SKM-1 treated with dmso at 0.1 percent for 144 hours (cell line): Measurements from ENCODE around the gene ZFAND3.

Experiments used
- DNase-seq: peaks from one replicate; lab custom pipeline; 2025; ENCODE audit not compliant: unreplicated experiment; lab: John Stamatoyannopoulos, UW

The ZFAND3 gene

DNA sequence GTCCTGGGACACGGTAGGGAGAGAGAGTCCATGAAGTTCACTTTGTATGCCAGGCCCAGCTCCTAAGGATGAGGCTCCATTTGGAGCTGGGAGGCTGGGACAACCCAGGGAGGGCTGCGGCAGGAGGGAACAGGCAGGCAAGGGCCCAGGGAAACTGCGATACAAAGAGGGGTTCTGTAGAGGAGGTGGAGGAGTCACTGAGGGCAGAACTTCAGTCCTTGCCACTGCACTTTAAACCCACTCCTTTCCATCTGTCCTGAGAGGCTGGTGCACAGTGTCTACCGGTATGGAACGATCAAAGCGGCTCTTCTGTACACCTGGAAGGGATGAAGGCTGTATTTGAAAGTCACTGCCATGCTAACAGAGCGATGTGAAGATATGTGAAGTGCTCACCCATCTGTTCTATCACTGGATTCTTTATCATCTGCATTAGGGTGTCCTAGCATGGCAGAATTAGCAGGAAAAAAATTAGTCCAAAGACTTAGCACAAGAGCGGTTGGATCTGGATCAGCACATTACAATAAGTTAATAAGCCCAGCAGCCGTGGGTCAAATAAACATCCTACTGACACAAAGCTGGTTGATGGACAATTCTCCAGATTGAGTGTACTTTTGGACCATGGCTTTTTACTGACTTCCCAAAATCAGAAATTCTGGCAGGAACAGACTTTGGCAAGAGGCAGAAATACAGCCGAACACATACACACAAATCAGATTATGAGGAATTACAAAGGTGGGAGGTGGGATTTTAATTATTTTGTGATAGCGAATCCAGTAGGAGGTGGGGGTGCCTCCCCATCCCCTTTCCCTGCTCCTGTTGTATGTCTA is 20.9 kb upstream of the ZFAND3 start:
- no peak for DNase-seq

DNA sequence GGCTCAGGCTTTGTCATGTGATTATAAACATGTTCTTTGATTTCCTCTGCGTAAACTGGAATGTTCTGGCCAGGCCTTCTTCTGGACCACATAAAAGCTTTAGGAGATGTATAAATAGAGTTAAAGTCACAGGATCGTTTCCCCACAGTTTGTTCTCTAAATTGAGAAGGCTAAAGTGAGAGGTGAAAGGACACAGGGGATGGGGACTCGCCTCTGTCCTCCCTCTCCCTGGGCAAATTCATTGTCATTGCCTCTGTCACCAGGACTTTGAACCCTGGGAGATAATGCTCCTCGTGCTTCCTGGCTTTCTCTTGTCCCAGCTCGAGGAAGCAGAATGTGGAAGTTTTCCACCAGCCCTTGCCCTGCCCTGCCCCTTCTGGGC is 20.3 kb upstream of the ZFAND3 start:
- no peak for DNase-seq

GRCh38 chr6:37800703-37801604 is 18.6 kb upstream of the ZFAND3 start:
- no peak for DNase-seq

DNA sequence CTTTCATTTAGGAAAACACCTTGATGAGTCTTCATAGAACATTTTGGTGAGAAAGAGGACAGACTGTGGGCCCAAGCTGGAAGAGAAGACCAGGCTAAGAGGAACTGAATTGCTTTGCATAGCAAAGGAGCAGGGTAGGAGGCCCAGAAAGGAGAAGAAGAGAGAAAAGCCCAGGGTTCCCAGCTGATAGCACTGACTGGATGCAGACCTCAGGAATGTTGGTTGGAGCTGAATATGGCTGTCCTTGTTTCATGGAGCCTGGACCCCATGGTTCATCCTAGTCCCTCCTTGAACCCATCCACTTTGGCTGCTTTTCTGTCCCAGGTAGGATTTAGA is 18.0 kb upstream of the ZFAND3 start:
- peak; percentile 9 for DNase-seq

- peak; percentile 54 for DNase-seq
Measured at GRCh38 chr6:37802810-37803209, 16.7 kb upstream of the ZFAND3 start.

GRCh38 chr6:37804586-37804985 is 14.9 kb upstream of the ZFAND3 start:
- DNase-seq: no peak

GRCh38 chr6:37806213-37806612 is 13.3 kb upstream of the ZFAND3 start:
- DNase-seq: no peak

- no peak for DNase-seq
Measured at GRCh38 chr6:37807656-37808055, 11.9 kb upstream of the ZFAND3 start.

DNA sequence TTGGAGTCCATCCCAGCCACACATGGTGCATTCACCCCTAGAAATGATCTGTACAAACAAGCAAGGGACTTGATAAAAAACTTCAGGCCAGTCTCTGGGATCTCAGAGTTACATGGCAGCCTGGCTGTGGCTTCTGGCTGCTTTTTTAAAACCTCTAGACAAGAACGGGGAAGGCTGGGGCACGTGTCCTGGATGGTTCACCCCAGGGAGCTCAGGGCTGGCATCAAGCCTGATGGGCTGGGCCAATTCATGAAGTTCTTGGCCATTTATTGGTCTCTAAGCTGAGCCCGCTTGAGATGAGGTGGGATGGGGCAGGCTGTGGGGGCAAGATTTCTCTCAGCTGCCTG is 10.4 kb upstream of the ZFAND3 start:
- no peak for DNase-seq

- DNase-seq: peak; percentile 79
Measured at GRCh38 chr6:37812841-37813240, 6.7 kb upstream of the ZFAND3 start.

DNA sequence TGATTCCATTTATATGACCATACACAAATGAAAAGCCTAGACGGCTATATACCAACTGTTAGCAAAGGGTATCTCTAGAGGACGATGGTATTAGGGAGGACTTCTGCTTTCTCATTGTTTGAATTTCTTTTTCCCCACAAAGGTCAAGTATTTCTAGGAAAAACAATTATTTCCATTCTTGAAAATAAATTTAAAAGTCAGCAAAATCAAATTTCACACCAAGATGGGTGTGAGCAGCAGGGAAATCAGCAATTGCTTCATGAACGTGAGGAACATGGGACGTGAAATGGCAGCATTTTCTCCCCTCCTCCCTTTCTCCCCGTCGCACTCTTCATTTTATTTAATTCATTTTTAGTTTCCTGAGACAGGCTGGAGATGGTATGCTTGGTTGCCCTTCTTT is 5.2 kb upstream of the ZFAND3 start:
- DNase-seq: no peak

GRCh38 chr6:37816599-37817375 is 2.7 kb upstream of the ZFAND3 start:
- no peak for DNase-seq

DNA sequence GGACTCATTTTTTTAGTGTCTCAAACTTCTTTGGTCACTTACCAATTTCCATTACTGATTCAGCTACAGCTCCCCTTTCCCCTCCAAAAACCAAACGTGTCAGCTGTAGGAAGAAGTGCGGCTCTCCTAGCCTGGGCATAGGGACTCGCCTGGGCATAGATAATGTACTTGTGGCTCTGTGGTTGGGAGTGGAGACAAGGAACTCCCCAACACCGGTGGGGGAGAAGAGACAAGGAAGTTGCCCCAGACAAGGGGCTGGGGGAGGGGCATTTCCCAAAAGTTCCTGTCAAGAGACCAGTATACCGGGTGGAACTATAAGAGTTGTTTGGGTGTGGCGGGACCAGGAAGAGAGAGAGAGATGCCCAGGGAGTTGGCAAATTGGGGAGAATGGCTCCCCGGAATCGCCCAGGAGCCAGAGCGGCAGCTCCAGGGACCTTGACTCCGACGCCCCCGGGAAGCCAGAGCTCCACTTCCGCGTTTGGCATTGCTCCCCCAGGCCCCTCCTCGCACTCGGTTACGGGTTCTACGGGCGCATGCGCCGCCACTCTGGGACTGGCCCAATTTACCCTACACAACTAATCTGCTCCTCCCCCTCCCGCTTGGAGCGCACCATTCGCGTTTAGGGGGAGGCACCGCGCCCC is 871 bp upstream of the ZFAND3 start:
- peak; percentile 96 for DNase-seq

DNA sequence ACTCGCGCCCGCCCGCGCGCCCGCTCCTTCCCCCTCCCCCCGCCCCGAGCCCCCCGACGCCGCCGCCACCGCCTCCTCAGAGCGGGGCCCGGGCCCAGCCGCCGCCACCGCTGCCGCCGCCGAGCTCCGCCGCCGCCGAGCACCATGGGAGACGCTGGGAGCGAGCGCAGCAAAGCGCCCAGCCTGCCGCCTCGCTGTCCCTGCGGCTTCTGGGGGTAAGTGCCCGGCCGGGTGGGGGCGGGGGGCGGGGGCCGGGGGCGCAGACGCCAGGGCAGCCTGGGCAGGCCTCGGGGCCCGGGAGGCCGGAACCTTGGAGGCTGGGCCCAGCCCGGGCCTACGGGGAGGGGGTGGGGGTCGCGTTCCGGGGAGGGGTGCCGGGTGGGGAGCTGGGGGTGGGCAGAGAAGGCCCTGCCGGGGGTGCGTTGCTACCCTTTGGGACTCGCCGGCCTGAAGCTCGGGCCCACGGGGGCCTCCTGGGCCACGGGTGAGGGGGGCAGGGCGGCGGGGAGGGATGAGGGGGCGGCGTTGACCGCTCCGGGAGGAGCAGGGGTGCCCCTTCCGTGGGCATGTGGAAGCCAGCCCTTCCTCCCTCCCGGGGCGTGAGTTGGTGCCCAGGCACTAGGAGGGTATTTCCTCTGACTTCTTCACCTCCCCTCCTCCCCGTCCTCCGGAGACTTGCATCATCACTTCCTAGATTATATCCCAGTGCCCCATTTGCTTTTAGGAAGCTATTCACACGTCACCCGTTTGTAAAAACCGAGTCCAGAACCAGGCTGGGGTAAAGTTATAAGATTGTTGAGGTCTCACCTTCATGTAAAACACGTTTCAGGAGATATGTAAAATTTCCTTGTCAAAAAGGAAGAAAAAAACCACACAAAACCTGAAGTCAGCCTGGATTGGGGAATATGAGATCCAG is 533 bp downstream of the ZFAND3 start:
- DNase-seq: peak; percentile 47

DNA sequence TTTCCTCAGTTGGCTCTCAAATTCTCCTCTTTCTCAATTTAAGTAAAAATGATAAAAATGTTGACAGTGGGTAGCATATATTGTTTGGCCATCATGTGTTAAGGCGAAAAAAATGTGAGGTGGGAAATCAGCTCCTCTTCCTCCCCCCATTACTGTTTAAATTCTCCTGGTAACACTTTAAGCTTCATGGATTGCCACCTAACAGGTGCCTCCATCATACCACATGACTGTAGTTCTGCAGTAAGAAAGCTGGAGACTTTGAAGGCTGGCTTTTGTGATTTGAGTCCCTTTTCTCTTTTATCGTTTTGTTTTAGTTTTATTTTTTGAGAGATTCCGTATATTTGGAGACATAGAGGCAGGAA is 1.2 kb downstream of the ZFAND3 start:
- no peak for DNase-seq

DNA sequence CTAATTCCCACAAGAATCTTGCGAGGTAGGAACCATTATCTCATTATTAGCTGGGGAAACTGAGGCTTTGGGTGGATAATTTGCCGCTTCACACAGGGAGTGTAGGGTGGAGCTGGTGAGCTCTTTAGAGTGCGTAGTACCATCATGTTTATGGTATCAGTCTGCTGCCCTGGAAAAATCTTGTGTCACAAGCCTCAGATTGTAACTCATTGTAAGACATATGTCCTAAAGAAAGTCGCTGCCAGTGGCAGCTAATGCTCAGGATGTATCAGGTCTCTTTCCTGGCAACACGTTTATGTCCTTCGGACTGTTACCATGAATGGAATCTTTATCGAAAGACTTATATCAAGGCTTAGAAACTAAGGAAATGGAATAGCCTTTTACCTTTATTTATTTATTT is 1.9 kb downstream of the ZFAND3 start:
- DNase-seq: no peak

DNA sequence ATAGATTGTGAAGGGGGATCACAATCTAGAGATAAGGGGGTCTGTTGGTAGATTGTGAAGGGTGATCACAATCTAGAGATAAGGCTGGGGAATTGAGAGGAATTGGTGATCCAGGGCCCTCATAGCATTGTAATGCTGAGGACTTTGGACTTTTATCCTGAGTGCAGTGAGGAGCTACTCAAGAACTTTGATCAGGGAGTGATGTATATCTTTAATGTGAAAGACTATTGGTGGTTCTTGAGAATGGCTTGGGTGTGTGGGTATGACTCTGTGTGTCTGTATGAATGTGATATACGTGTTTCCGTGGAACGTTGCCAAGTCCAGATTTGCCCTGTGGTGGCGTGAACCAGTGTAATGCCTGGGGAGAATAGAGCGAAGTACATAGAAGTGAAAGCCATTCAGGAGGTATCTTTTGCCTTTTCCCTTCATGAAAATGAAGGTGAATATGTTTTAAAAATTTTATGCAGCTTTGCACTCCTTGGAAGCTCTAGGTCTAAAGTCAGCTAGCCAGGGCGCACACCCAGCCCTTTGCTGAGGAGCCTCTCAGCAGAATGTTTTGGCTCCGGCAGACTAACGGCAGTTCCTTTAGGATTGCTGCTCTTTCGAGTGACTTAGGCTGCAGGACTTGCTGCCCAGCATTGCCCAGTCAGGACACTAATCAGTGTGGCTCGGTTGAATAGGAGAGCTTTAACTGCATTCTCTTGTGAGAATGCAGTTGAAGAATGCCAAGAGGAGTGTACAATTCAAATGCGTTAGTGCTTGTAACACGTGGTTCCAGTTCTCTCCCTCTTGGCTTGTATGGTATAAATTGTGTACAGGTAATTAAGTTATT is 3.5 kb downstream of the ZFAND3 start:
- DNase-seq: no peak

GRCh38 chr6:37824170-37824569 is 4.6 kb downstream of the ZFAND3 start:
- DNase-seq: no peak

- no peak for DNase-seq
Measured at GRCh38 chr6:37826188-37826587, 6.7 kb downstream of the ZFAND3 start.
